HCT116 (cell line): ENCODE measurements around the gene IFT122. TPM values are rescaled to one million over a fixed set of nuclear protein-coding genes. Genes with fewer than 3 reads are reported as not detected.
A peak's percentile ranks its signal among the peaks of the same experiment; 100 is the strongest.
"Not testable (repeated sequence)": the region's sequence is repeated elsewhere in the genome, so short reads cannot be mapped to it uniquely, and the experiment has no call there.

Experiments
- ATAC-seq: fragments of 200-7000 bp; cut with Tn5 transposase; 2 replicates; pipeline ENCODE4 v1.9.1; 2020; ENCODE audit warnings: mild to moderate bottlenecking, moderate library complexity
- BruUV-seq: library from RNA; stranded (reverse); fragments of 400-500 nt; replicated peaks from 2 replicates; lab custom pipeline; 2021; lab: Mats Ljungman, UMichigan
- CTCF ChIA-PET: fragments of 300-600 bp; sonication (Branson Sonifier 250); formaldehyde crosslinking; loops from one replicate; lab custom pipeline; 2021; ENCODE audit warnings: antibody characterized with exemption; lab: Charles Lee
- POLR2A ChIA-PET: fragments of 300-600, 350-600 bp; sonication (Branson Sonifier 250); formaldehyde crosslinking; loops from one replicate; lab custom pipeline; 2021; ENCODE audit warnings: antibody characterized with exemption; lab: Charles Lee
- RAD21 ChIA-PET, 2 experiments: fragments of 300-600 bp; sonication (Branson Sonifier 250); formaldehyde crosslinking; loops; one replicate each; lab custom pipeline; 2023; ENCODE audit warnings: low total read pairs in 2 of 2; ENCODE audit not compliant: uncharacterized antibody in 2 of 2, unreplicated experiment in 2 of 2, low non-redundant PET in 1 of 2; lab: Charles Lee
- DNase-seq: peaks from one replicate; pipeline ENCODE4 v3.0.0-alpha.2; 2010; ENCODE audit warnings: low read depth, low spot score
- H2AFZ ChIP-seq: fragments of 200-600 bp; shearing (Covaris generic), sonication (generic); 2 replicates; pipeline ENCODE4 v1.6.1; 2017; ENCODE audit warnings: low read depth, mixed run types, mixed read lengths, antibody characterized with exemption, low read length; ENCODE audit not compliant: poor library complexity, severe bottlenecking
- H3K27ac ChIP-seq: 2 replicates; pipeline ENCODE4 v1.5.1; 2012; ENCODE audit warnings: low read depth, low read length
- H3K27me3 ChIP-seq: fragments of 200-600 bp; sonication (generic); 2 replicates; pipeline ENCODE4 v1.6.1; 2016; ENCODE audit warnings: mixed run types, low read length, mixed read lengths; ENCODE audit not compliant: insufficient read depth
- H3K36me3 ChIP-seq, 2 experiments: fragments of 200-500 bp in 1 of 2; fragments of 200-600 bp in 1 of 2; sonication (Bioruptor generic) in 1 of 2; sonication (generic) in 1 of 2; 2 replicates each; pipeline versions ENCODE4 v1.5.1 to v1.6.1; 2014 to 2016; ENCODE audit warnings: low read length in 2 of 2, inconsistent platforms in 1 of 2, mixed read lengths in 1 of 2, mixed run types in 1 of 2; ENCODE audit not compliant: insufficient read depth in 2 of 2, control insufficient read depth in 1 of 2
- H3K4me1 ChIP-seq, 2 experiments: fragments of 200-600 bp in 1 of 2; sonication (generic) in 1 of 2; 2 replicates each; pipeline versions ENCODE4 v1.5.1 to v1.6.1; 2012 to 2017; ENCODE audit warnings: low read length in 2 of 2, inconsistent platforms in 1 of 2, mild to moderate bottlenecking in 1 of 2, mixed read lengths in 1 of 2, mixed run types in 1 of 2, moderate library complexity in 1 of 2; ENCODE audit not compliant: insufficient read depth in 2 of 2, control insufficient read depth in 1 of 2
- H3K4me2 ChIP-seq: fragments of 200-600 bp; sonication (generic); 2 replicates; pipeline ENCODE4 v1.6.1; 2017; ENCODE audit warnings: mixed run types, low read length, mixed read lengths
- H3K4me3 ChIP-seq, 2 experiments: fragments of 200-600 bp in 1 of 2; sonication (generic) in 1 of 2; replicated peaks in 1 of 2; 2 replicates each; pipeline ENCODE4 v1.5.1; 2011 to 2016; ENCODE audit warnings: low read length in 2 of 2, control low read depth in 1 of 2, low read depth in 1 of 2, mild to moderate bottlenecking in 1 of 2, mixed read lengths in 1 of 2, mixed run types in 1 of 2
- H3K79me2 ChIP-seq: fragments of 200-600 bp; sonication (generic); 2 replicates; pipeline ENCODE4 v1.6.1; 2017; ENCODE audit warnings: mild to moderate bottlenecking, mixed run types, low read length, moderate library complexity, mixed read lengths; ENCODE audit not compliant: insufficient read depth
- H3K9ac ChIP-seq: fragments of 200-600 bp; sonication (generic); 2 replicates; pipeline ENCODE4 v1.6.1; 2016; ENCODE audit warnings: low read length, mixed read lengths
- H3K9me2 ChIP-seq: fragments of 200-600 bp; sonication (generic), shearing (Covaris generic); 2 replicates; pipeline ENCODE4 v1.6.1; 2017; ENCODE audit warnings: mixed run types, mild to moderate bottlenecking, moderate library complexity; ENCODE audit not compliant: insufficient read depth
- H3K9me3 ChIP-seq, 2 experiments: fragments of 200-500 bp in 1 of 2; fragments of 200-600 bp in 1 of 2; sonication (Bioruptor generic) in 1 of 2; sonication (generic) in 1 of 2; 2 replicates each; pipeline ENCODE4 v1.6.1; 2014 to 2017; ENCODE audit warnings: low read length in 2 of 2, mixed read lengths in 2 of 2, inconsistent platforms in 1 of 2, low read depth in 1 of 2, mild to moderate bottlenecking in 1 of 2, mixed run types in 1 of 2, moderate library complexity in 1 of 2; ENCODE audit not compliant: control insufficient read depth in 1 of 2, insufficient read depth in 1 of 2
- H4K20me1 ChIP-seq: fragments of 200-600 bp; sonication (generic), shearing (Covaris generic); 2 replicates; pipeline ENCODE4 v1.6.1; 2017; ENCODE audit warnings: mixed run types, mild to moderate bottlenecking, moderate library complexity; ENCODE audit not compliant: insufficient read depth
- FOSL1 ChIP-seq: IDR thresholded peaks from 2 replicates; pipeline ENCODE4 v1.6.1; 2012; ENCODE audit warnings: low read depth
- JUND ChIP-seq: IDR thresholded peaks from 2 replicates; pipeline ENCODE4 v1.6.1; 2012
- TCF7L2 ChIP-seq: IDR thresholded peaks from 2 replicates; pipeline ENCODE4 v1.7.0; 2011; ENCODE audit warnings: borderline replicate concordance, inconsistent platforms; ENCODE audit not compliant: insufficient read depth, insufficient read length; ENCODE audit errors: extremely low read depth
- intact Hi-C: fragments of 100-400 bp; cut with micrococcal nuclease; formaldehyde crosslinking; loops from 2 replicates; pipeline ENCODE4 v1.10.0; 2022
- total RNA-seq: library from RNA; stranded (reverse); gene quantifications from one replicate; pipeline ENCODE4 v1.2.1, GENCODE V29; 2021; ENCODE audit not compliant: unreplicated experiment

IFT122 gene
- total RNA-seq, 1 experiment from 2014 or later: 21.4 TPM

DNA sequence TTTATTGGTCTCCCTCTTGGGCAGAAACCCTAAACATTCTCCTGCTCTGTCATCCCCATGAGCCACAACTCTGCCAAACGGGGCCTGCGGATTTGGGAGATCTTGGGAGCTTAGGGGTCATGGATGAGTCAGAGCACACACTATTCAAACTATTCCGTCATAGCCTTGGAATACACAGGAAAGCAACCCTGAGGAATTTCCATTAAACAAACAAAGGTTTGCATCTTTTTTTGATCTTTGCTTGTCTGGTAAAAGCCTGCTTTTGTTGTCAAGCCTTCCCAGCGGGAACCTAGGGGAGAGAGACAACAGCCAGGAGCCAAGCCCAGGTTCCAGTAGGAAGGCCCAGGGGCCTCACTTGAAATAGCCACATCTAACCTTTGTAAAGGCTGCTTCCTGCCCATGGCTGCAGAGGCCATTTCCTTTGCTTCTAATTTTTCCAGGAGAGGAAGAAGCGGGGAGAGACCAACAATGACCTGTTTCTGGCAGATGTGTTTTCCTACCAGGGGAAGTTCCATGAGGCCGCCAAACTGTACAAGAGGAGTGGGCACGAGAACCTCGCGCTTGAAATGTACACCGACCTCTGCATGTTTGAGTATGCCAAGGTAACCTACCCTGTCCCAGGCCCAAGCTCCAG, 55.1 kb downstream of the IFT122 start:
- CTCF ChIA-PET, H3K79me2 ChIP-seq, H3K9me2 ChIP-seq, H3K27me3 ChIP-seq, RAD21 ChIA-PET, H3K9me3 ChIP-seq, H4K20me1 ChIP-seq, H2AFZ ChIP-seq, H3K36me3 ChIP-seq, BruUV-seq, intact Hi-C loops, H3K9ac ChIP-seq, POLR2A ChIA-PET, H3K4me3 ChIP-seq: not testable (repeated sequence)
- Histone ChIP-seq H3K4me1 (peaks cover 9 to 28% of the 10 kb centered on the region in 2 experiments), H3K4me2 (peak overlapping the region; percentile 54), H3K27ac (peak overlapping the region; percentile 63)
- DNase-seq (peak; percentile 32), ATAC-seq (peak; percentile 79)
- TF ChIP-seq JUND (peak; percentile 43; the same call in 1 of the 2 replicates), TCF7L2 (peak; percentile 44), FOSL1 (peak; percentile 43; the same call in 1 of the 2 replicates)

DNA sequence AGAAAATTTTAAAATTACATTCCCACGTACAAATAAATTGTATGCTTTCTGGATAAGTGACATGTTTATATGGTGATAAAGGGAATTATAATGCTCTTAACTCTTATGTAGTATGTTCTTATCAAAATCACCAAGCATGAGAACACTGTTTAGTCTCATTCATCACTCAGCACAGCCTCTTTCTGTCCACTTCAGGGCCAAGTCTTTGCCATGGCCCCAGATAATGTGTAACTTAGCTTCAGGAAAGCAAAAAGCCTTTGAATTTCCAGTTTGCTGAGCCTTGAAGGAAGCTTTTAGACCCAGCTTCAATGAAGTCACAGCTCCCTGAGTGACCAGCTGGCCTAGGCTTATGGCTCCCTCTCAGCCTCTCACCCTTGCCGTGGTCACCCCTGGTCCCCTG, 57.9 kb downstream of the IFT122 start:
- DNase-seq, H3K27ac ChIP-seq, H3K36me3 ChIP-seq, RAD21 ChIA-PET, H2AFZ ChIP-seq, ATAC-seq, H3K4me2 ChIP-seq, POLR2A ChIA-PET, H3K9me3 ChIP-seq, H3K9me2 ChIP-seq, CTCF ChIA-PET, H3K27me3 ChIP-seq, intact Hi-C loops, BruUV-seq, H4K20me1 ChIP-seq, H3K9ac ChIP-seq, H3K4me3 ChIP-seq, H3K79me2 ChIP-seq: not testable (repeated sequence)
- peaks cover 9 to 24% of the 10 kb centered on the region in 2 experiments for H3K4me1 ChIP-seq

DNA sequence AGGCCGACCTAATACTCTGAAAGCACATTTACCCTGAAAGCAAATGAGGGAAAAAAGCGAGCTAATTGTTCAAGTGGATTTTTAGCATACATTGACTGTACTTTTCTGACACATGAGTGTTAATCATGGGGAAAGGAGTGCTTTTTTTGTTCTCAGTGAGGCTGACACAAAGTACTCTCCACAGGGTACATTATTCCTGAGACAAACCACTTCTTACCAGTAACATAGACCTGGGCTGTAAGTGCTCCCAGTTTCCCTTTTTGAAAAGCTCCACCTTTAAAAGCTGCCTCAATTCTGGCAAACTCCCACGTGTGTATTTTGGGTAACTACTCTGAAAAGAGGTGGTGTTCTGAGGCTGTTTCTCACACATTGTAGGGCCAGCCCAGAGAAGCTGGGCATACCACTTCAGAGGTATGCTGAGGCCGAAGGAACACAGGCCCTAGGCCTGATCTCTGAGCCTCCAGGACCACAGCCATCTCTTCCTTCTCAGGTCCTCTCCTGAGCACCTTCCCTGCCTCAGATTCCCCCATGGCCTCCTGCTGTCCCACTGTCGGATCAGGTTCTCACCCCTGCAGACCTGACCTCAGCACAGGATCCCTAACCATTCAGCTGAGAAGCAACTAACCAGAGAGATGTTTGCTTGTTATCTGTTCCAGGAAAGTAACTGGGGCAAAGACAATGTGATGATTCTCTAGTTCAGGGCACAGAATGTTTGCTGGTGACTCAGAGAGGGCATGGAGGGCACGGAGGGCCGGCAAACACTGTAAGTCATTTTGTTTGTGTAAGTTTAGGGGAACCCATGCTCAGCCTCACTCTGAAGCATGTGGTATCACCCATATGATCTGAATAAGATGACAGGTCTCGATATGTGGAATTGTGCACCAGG, 58.8 kb downstream of the IFT122 start:
- H3K9ac ChIP-seq, intact Hi-C loops, H3K4me3 ChIP-seq, H3K9me2 ChIP-seq, CTCF ChIA-PET, RAD21 ChIA-PET, H3K36me3 ChIP-seq, H3K79me2 ChIP-seq, H3K27ac ChIP-seq, ATAC-seq, BruUV-seq, H4K20me1 ChIP-seq, H3K9me3 ChIP-seq, POLR2A ChIA-PET, H3K27me3 ChIP-seq, DNase-seq, H2AFZ ChIP-seq, H3K4me2 ChIP-seq: not testable (repeated sequence)
- peaks cover 9 to 24% of the 10 kb centered on the region in 2 experiments for H3K4me1 ChIP-seq

DNA sequence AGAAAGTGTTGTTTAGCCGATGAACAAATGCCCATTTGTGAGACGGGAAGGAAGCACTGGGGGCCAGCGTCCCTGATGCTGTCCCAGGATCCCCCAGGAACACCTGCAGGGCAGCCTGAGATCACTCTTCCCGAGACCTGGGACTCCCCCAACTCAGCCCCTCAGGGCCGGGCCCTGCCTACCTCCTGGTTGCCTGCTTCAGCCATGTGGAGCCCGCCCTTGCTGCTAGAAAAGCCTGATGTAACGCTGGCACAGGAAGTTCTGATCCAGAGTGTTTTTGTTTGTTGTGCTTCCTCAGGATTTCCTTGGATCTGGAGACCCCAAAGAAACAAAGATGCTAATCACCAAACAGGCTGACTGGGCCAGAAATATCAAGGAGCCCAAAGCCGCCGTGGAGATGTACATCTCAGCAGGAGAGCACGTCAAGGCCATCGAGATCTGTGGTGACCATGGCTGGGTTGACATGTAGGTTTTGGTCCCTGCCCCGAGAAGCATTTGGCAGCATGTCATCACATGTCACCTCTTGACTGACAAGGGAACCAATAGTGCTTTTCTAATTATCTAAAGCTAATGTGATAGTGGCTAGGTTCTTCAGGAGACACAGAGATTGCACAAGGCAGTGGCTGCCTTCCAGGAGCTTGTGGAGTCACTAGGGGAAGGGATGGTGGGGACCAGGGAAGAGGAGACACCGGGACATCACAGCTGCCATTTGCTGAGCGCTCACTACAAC, 59.7 kb downstream of the IFT122 start:
- H3K9me3 ChIP-seq, H3K4me2 ChIP-seq, H3K9ac ChIP-seq, H3K27ac ChIP-seq, H3K9me2 ChIP-seq, H3K4me3 ChIP-seq, RAD21 ChIA-PET, DNase-seq, CTCF ChIA-PET, H3K36me3 ChIP-seq, ATAC-seq, H2AFZ ChIP-seq, H4K20me1 ChIP-seq, BruUV-seq, H3K27me3 ChIP-seq, H3K79me2 ChIP-seq, intact Hi-C loops, POLR2A ChIA-PET: not testable (repeated sequence)
- peaks cover 7 to 16% of the 10 kb centered on the region in 2 experiments for H3K4me1 ChIP-seq
